ENCODE measurements around the gene ATE1.

The ATE1 gene

GRCh38 chr10:121961456-121961855 lies 33.6 kb upstream of the ATE1 start:
- TF ChIP-seq CTCF (conservative IDR thresholded peaks at IDR 0.05) (no peak), ZFX (IDR thresholded peaks at IDR 0.05) (no peak)
- H3K27ac ChIP-seq: no peak overlapping the region

GRCh38 chr10:121959671-121960070 lies 31.8 kb upstream of the ATE1 start:
- TF ChIP-seq CTCF (conservative IDR thresholded peaks at IDR 0.05): no peak
- TF ChIP-seq ZFX (IDR thresholded peaks at IDR 0.05): no peak
- no peak overlapping the region for H3K27ac ChIP-seq

- no peak overlapping the region for H3K27ac ChIP-seq
- no peak for TF ChIP-seq CTCF (conservative IDR thresholded peaks at IDR 0.05)
- TF ChIP-seq ZFX (IDR thresholded peaks at IDR 0.05): no peak
Measured at GRCh38 chr10:121956111-121957061, 28.6 kb upstream of the ATE1 start.

GRCh38 chr10:121952226-121952625 lies 24.4 kb upstream of the ATE1 start:
- no peak overlapping the region for H3K27ac ChIP-seq
- TF ChIP-seq ZFX (IDR thresholded peaks at IDR 0.05): no peak
- no peak for TF ChIP-seq CTCF (conservative IDR thresholded peaks at IDR 0.05)

- H3K27ac ChIP-seq: no peak overlapping the region
- TF ChIP-seq ZFX (IDR thresholded peaks at IDR 0.05): no peak
- no peak for TF ChIP-seq CTCF (conservative IDR thresholded peaks at IDR 0.05)
Measured at GRCh38 chr10:121949451-121949850, 21.6 kb upstream of the ATE1 start.

GRCh38 chr10:121949049-121949448 lies 21.2 kb upstream of the ATE1 start:
- no peak overlapping the region for H3K27ac ChIP-seq
- TF ChIP-seq ZFX (IDR thresholded peaks at IDR 0.05): no peak
- TF ChIP-seq CTCF (conservative IDR thresholded peaks at IDR 0.05): no peak
